Renal pelvis (tissue), 4 donors: ENCODE results near the gene SLCO2B1. TPM values are rescaled to one million over a fixed set of nuclear protein-coding genes. Genes with fewer than 3 reads are reported as not detected.

ENCODE experiments used
- DNase-seq: peaks from one replicate; pipeline ENCODE4 v3.0.0-alpha.2; 2013
- polyA plus RNA-seq, 3 donors: library from polyadenylated mRNA; unstranded; fragments of 120-200 nt; gene quantifications; one replicate each; pipeline ENCODE4 v1.2.1, GENCODE V29; 2013; ENCODE audit not compliant: insufficient read length in 3 of 3

Gene SLCO2B1
- polyA plus RNA-seq, 3 donors = 9.6 to 11.1 (median 10.4) TPM

DNA sequence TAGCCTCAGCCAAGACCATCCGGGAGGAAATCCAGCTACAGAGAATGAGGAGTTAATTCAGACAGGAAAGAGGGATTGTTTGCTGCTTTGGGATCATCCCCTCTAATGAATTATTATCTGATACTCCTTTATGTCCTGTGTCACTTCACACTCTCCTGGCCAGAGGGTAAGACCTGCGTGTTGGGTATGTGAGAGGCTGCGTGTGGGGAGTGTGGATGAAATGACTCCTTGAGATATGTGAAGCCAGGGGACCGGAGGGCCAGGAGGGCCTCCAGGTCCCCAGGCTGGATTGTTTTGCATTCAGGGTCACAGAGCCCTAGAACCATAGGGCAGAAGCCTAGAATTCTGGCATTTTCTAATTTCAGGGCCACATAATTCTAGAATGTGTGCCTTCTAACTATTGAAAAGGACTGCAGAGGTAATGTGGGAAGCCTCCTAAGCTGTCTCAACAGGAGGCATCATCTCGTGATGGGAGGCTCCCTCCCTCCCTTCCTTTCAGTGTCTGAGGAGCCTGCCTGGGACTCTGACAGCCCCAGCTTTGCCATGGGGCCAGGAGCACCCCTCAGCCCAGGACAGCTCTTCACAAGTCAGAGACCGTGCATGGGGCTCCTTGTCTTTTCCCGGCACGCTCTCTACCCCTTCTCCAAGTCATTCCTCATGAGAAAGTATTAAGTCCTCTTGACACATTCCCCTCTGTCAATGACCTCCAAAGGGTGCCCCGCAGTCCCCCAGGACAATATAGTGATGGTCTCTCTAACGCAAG lies 93.3 kb downstream of the SLCO2B1 start:
- no peak for DNase-seq

DNA sequence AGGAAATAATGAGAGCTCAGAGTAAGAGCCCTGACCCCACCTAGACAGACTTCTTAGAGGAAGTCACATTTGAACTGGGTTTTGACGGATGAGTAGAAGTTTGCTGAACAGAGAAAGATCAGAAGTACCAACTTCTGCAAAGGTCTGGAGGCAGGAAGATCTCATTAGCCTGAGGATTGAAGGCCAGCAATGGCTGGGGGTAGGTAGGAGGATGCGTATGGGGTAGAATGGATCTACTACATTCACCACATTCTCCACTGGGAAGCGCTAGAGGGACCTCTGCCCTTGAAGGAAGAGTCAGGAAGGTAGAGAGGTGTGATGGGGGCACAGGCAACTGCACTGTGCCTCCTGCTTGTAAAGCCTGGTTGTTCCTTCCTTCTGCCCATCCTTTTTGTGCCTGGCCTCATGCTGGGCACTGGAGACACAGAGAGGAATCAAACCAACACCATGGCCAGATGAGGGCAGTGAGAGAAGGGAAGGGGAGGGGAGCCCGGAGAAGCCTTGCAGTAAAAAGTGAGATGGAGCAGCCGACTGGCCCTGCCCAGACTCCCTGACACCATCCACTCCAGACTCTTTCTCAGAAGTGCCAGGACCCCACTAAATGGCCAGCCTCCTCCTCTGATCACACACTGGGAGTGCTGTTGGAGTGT lies 94.6 kb downstream of the SLCO2B1 start:
- no peak for DNase-seq

DNA sequence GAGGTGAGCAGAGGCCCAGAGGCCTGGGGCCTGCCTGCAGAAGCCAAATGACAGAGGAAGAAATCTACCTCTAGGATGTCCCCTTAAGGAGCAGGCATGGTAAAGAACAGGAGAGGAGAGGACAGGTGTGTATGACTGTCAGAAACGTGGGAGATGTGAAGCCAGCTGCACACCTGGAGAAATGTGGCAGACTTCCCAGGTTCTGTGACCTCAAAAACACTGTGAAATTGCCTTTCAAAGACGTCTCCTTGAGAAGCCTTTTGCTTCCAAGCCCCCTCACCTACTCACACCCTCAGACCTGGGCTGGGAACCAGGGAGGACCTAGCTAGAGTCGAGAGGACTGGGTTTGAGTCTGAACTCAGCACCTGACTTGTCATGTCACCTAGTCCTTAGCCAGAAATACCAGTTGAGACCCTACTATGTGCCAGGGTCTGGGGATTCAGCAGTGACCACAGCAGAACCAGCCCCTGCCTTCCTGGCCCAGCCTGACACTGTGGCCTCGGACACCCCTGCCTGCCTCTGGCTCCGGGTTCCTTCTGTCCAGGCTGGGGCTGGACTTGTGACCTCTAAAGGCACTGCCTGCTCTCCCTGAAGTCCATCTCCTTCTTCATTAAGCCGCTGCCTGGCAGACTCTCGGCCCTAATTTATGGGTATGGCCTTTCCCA lies 95.2 kb downstream of the SLCO2B1 start:
- DNase-seq = no peak

- no peak for DNase-seq
Measured at GRCh38 chr11:75246671-75247350, 95.9 kb downstream of the SLCO2B1 start.

- DNase-seq = no peak
Measured at GRCh38 chr11:75248924-75249256, 98.0 kb downstream of the SLCO2B1 start.

DNA sequence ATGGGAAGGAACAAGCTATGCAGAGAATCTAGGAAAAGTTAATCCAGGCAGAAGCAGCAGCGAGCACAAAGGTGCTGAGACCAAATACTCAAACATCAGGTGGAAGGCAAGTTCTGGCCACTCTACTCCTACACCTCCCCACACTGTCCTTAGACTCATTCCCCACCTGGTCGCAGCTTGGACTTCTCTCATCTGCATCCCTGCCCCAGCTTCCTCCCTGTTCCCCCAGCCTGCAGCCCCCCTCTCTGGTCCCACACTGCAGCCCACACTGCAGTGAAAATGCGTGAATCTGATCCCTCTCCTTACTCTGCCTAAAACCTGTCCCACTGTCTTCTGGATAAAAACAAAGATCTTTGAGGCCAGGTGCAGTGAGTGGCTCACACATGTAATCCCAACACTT lies 98.8 kb downstream of the SLCO2B1 start:
- no peak for DNase-seq

- no peak for DNase-seq
Measured at GRCh38 chr11:75254326-75254725, 103.4 kb downstream of the SLCO2B1 start.

Other genes starting within 250 kb of the SLCO2B1 start
- 10 to 100 TPM in 2 of 3 donors, 1 to 10 TPM in 1; 8.3 to 17.4 (median 13.9) TPM for gene XRRA1, start 202.0 kb upstream of the SLCO2B1 start, polyA plus RNA-seq
- gene SPCS2, start 201.8 kb upstream of the SLCO2B1 start, polyA plus RNA-seq = 100 to 1,000 TPM; 202 to 217 (median 207) TPM
- 10 to 100 TPM in 2 of 3 donors, 1 to 10 TPM in 1; 9.0 to 17.5 (median 13.1) TPM for gene NEU3, start 162.2 kb upstream of the SLCO2B1 start, polyA plus RNA-seq
- under 1 TPM; 0.01 to 0.05 (median 0.03) TPM for gene OR2AT4, start 54.2 kb upstream of the SLCO2B1 start, polyA plus RNA-seq
- gene TPBGL, start 89.7 kb downstream of the SLCO2B1 start, polyA plus RNA-seq = under 1 TPM in 2 of 3 donors, not detected in 1; 0.09 to 0.14 TPM
- 10 to 100 TPM; 22.7 to 27.8 (median 24.7) TPM for gene ARRB1, start 200.6 kb downstream of the SLCO2B1 start, polyA plus RNA-seq
- 1,000 to 10,000 TPM; 2,516 to 2,777 (median 2,726) TPM for gene RPS3, start 248.4 kb downstream of the SLCO2B1 start, polyA plus RNA-seq